GM12892 (cell line): ENCODE data around the gene RAPGEFL1.

Source experiments
- POLR2A ChIP-seq: IDR thresholded peaks from 2 replicates; pipeline ENCODE4 v1.6.1; 2011; ENCODE audit warnings: low read depth, low read length, control low read depth
- POLR2AphosphoS5 ChIP-seq: IDR thresholded peaks from 2 replicates; pipeline ENCODE4 v1.6.1; 2011; ENCODE audit warnings: low read depth, low read length, control low read depth
- TAF1 ChIP-seq: IDR thresholded peaks from 2 replicates; pipeline ENCODE4 v1.6.1; 2011; ENCODE audit warnings: low read depth, mild to moderate bottlenecking, control low read depth, low read length, borderline replicate concordance

DNA sequence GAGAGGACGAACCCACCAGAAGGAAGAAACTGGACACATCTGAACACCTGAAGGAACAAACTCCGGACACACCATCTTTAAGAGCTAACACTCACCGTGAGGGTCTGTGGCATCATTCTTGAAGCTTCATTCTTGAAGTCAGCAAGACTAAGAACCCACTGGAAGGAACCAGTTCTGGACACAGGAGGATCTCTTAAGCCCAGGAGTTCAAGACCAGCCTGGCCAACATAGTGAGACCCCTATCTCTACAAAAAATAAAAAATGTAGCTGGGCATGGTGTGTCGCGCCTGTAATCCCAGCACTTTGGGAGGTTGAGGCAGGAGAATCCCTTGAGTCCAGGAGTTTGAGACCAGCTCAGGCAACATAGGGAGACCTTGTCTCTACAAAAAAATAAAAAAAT, 21.3 kb downstream of the RAPGEFL1 start:
- TF ChIP-seq TAF1 (no peak), POLR2A (no peak), POLR2AphosphoS5 (no peak)
